Neural progenitor cell (in vitro differentiated cells): ENCODE measurements around the gene XG.

Experiments used
- EZH2 ChIP-seq: fragments of 200-600 bp; sonication (generic); IDR thresholded peaks from 2 replicates; pipeline ENCODE4 v1.6.1; 2017; ENCODE audit warnings: antibody characterized with exemption, mild to moderate bottlenecking, moderate library complexity
- TF ChIP-seq, protein P1 (sequence below): fragments of 200-600 bp; sonication (generic); IDR thresholded peaks from 2 replicates; pipeline ENCODE4 v1.5.1; 2017; ENCODE audit warnings: antibody characterized with exemption, mild to moderate bottlenecking

DNA sequence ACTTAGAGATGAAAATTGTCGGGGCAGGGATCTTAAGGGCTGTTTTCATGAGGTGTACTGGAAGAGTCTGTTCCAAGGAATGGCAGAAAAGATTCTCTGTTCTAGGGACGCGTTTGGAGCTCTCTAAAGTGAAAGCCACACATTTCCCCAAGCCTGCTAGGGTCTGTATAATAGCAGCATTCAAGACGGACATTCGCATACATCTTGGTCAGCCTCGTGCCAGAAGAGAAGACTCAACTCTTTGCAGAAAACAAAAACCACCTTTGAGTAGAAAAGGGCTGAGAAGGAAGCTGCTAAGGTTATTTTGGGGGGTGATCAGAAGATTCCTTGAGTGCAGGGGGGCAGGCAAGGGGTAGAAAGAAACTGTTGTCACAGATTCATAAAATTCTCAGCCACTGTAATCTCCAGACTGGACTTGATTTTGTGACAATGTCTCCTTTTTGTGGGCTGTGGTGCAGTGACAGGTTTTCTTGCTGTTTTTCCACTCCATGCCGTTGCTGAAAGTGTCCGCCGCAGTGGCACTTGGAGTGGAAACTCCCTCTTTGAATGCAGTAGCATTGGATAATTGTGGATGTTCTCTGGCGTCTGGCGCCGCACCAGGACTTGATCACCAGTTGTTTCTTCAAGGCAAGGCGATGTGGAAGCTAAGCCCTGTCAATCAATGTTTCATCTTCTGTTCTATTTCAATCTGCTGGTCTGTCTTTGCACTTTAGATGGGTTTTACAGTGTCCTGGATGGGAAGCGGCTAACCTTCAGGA is 79.8 kb downstream of the XG start:
- TF ChIP-seq, protein P1, sequence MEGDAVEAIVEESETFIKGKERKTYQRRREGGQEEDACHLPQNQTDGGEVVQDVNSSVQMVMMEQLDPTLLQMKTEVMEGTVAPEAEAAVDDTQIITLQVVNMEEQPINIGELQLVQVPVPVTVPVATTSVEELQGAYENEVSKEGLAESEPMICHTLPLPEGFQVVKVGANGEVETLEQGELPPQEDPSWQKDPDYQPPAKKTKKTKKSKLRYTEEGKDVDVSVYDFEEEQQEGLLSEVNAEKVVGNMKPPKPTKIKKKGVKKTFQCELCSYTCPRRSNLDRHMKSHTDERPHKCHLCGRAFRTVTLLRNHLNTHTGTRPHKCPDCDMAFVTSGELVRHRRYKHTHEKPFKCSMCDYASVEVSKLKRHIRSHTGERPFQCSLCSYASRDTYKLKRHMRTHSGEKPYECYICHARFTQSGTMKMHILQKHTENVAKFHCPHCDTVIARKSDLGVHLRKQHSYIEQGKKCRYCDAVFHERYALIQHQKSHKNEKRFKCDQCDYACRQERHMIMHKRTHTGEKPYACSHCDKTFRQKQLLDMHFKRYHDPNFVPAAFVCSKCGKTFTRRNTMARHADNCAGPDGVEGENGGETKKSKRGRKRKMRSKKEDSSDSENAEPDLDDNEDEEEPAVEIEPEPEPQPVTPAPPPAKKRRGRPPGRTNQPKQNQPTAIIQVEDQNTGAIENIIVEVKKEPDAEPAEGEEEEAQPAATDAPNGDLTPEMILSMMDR = no peak
- TF ChIP-seq EZH2 = no peak
